ENCODE data around the gene DENND1A.

DNA sequence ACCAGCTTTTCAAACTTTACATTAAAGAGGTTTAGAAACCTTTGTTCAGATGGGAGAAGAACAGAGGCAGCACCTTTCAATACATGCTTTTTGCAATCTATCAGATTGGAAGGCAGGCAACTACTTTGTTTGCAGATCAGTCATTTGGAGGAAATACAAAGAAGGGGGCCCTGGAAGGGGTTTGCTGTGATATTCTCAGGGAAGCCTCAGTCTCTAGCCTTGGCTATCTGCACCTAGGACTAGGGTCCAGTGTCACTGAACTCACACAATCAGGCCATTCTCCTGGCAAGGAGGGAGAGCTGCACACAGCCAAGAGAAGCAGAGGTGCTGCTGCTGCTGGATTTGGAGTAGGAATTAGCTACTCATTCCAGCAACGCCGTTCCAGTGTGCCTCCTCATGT is 494.5 kb downstream of the DENND1A start:
- TF ChIP-seq, protein P1, sequence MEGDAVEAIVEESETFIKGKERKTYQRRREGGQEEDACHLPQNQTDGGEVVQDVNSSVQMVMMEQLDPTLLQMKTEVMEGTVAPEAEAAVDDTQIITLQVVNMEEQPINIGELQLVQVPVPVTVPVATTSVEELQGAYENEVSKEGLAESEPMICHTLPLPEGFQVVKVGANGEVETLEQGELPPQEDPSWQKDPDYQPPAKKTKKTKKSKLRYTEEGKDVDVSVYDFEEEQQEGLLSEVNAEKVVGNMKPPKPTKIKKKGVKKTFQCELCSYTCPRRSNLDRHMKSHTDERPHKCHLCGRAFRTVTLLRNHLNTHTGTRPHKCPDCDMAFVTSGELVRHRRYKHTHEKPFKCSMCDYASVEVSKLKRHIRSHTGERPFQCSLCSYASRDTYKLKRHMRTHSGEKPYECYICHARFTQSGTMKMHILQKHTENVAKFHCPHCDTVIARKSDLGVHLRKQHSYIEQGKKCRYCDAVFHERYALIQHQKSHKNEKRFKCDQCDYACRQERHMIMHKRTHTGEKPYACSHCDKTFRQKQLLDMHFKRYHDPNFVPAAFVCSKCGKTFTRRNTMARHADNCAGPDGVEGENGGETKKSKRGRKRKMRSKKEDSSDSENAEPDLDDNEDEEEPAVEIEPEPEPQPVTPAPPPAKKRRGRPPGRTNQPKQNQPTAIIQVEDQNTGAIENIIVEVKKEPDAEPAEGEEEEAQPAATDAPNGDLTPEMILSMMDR (IDR thresholded peaks at IDR 0.05; ENCODE audit: insufficient read depth, low read length, poor library complexity, severe bottlenecking): no peak
- no peak for TF ChIP-seq EZH2phosphoT487 (conservative IDR thresholded peaks at IDR 0.05; ENCODE audit: low read length)

Data from SU-DHL-6 (cell line).